ENCODE results near the gene TXNL1.
"Not testable (repeated sequence)": the region's sequence is repeated elsewhere in the genome, so short reads cannot be mapped to it uniquely, and the experiment has no call there.

Gene TXNL1

GRCh38 chr18:56638232-56639103 is at the start of gene TXNL1:
TSS of gene TXNL1 (minus strand) at chr18:56638592. CDS start at chr18:56638440, 152 bp downstream.
- peak; percentile 99 for DNase-seq (ENCODE audit: low read depth in 3 of 3)

- DNase-seq (ENCODE audit: low read depth in 3 of 3): no peak
Observed at GRCh38 chr18:56684277-56684676, 45.9 kb upstream of the TXNL1 start.

GRCh38 chr18:56678836-56679565 is 40.6 kb upstream of the TXNL1 start:
- no peak for DNase-seq (ENCODE audit: low read depth in 3 of 3)

- DNase-seq (ENCODE audit: low read depth in 3 of 3): no peak
Observed at GRCh38 chr18:56676639-56677038, 38.2 kb upstream of the TXNL1 start.

GRCh38 chr18:56672981-56673380 is 34.6 kb upstream of the TXNL1 start:
- no peak for DNase-seq (ENCODE audit: low read depth in 3 of 3)

GRCh38 chr18:56672391-56672790 is 34.0 kb upstream of the TXNL1 start:
- no peak for DNase-seq (ENCODE audit: low read depth in 3 of 3)

- DNase-seq (ENCODE audit: low read depth in 3 of 3): no peak
Observed at GRCh38 chr18:56662902-56663301, 24.5 kb upstream of the TXNL1 start.

- DNase-seq (ENCODE audit: low read depth in 3 of 3): no peak
Observed at GRCh38 chr18:56662502-56662901, 24.1 kb upstream of the TXNL1 start.

- no peak for DNase-seq (ENCODE audit: low read depth in 3 of 3)
Observed at GRCh38 chr18:56662063-56662408, 23.6 kb upstream of the TXNL1 start.

GRCh38 chr18:56661360-56662062 is 23.1 kb upstream of the TXNL1 start:
- no peak for DNase-seq (ENCODE audit: low read depth in 3 of 3)

- no peak for DNase-seq (ENCODE audit: low read depth in 3 of 3)
Observed at GRCh38 chr18:56660655-56661054, 22.3 kb upstream of the TXNL1 start.

- DNase-seq (ENCODE audit: low read depth in 3 of 3): no peak
Observed at GRCh38 chr18:56659111-56659510, 20.7 kb upstream of the TXNL1 start.

- no peak for DNase-seq (ENCODE audit: low read depth in 3 of 3)
Observed at GRCh38 chr18:56658261-56658660, 19.9 kb upstream of the TXNL1 start.

- DNase-seq (ENCODE audit: low read depth in 3 of 3): not testable (repeated sequence)
Observed at GRCh38 chr18:56654280-56654679, 15.9 kb upstream of the TXNL1 start.

GRCh38 chr18:56652802-56653201 is 14.4 kb upstream of the TXNL1 start:
- DNase-seq (ENCODE audit: low read depth in 3 of 3): no peak

GRCh38 chr18:56651771-56652092 is 13.3 kb upstream of the TXNL1 start:
- DNase-seq (ENCODE audit: low read depth in 3 of 3): no peak

GRCh38 chr18:56650944-56651770 is 12.8 kb upstream of the TXNL1 start, which contains the start of gene WDR7:
TSS of gene WDR7 (plus strand) at chr18:56651359. CDS start at chr18:56672516, 21,157 bp downstream.
- peak; percentile 92 to 96 (median 94) for DNase-seq (ENCODE audit: low read depth in 3 of 3)

- DNase-seq (ENCODE audit: low read depth in 3 of 3): no peak
Observed at GRCh38 chr18:56649996-56650395, 11.6 kb upstream of the TXNL1 start.

- DNase-seq (ENCODE audit: low read depth in 3 of 3): no peak
Observed at GRCh38 chr18:56647951-56648893, 9.8 kb upstream of the TXNL1 start.

GRCh38 chr18:56647071-56647470 is 8.7 kb upstream of the TXNL1 start:
- DNase-seq (ENCODE audit: low read depth in 3 of 3): no peak
